Neuron (in vitro differentiated cells): ENCODE data around the gene ZBTB18.

Experiments used
- H2AFZ ChIP-seq: one replicate; pipeline ENCODE4 v1.6.1; 2013; ENCODE audit warnings: low read depth, mild to moderate bottlenecking, inconsistent platforms, low read length, moderate library complexity
- H3K27me3 ChIP-seq: one replicate; pipeline ENCODE4 v1.6.1; 2013; ENCODE audit warnings: low read length; ENCODE audit not compliant: insufficient read depth
- H3K36me3 ChIP-seq: one replicate; pipeline ENCODE4 v1.6.1; 2013; ENCODE audit warnings: low read length; ENCODE audit not compliant: insufficient read depth
- H3K4me1 ChIP-seq: one replicate; pipeline ENCODE4 v1.6.1; 2013; ENCODE audit warnings: low read length; ENCODE audit not compliant: insufficient read depth
- H3K4me3 ChIP-seq: 2 replicates; pipeline ENCODE4 v1.5.1; 2013; ENCODE audit warnings: mild to moderate bottlenecking, low read length, moderate library complexity
- H3K9me3 ChIP-seq: one replicate; pipeline ENCODE4 v1.6.1; 2013; ENCODE audit warnings: low read length

The ZBTB18 gene

DNA sequence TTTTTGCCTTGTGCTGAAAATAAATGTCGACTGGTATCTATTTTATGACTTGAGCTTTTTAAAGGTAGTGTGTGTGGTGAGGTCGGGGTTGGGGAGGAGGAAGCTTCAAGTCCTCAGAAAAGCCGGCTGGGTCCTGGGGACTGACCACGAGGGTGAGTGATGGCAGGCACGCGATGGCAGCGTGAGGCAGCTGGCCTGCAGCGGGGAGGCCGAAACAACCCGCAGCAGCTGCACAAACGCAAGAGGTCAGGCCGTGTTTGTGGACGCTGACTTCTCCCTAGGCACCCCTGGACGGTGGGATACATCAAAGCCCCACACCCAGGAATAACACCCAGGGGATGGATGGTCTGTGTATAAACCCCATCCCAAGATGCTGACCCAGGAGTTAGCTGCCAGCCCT is 51.4 kb downstream of the ZBTB18 start:
- H3K4me1 ChIP-seq = peaks cover 21% of the 10 kb centered on the region

GRCh38 chr1:244104309-244105060 is 53.4 kb downstream of the ZBTB18 start:
- H3K4me1 ChIP-seq = peaks cover 32% of the 10 kb centered on the region
- H3K27me3 ChIP-seq = no peaks in the 10 kb centered on the region
- H3K4me3 ChIP-seq = no peak overlapping the region

More for the DNA sequence above, 51.4 kb downstream of the ZBTB18 start:
- H3K27me3 ChIP-seq = no peaks in the 10 kb centered on the region
- no peak overlapping the region for H3K4me3 ChIP-seq
- no peaks in the 10 kb centered on the region for H3K36me3 ChIP-seq
- peaks cover 2% of the 10 kb centered on the region for H3K9me3 ChIP-seq
- no peak overlapping the region for H2AFZ ChIP-seq

GRCh38 chr1:244106176-244106575 is 55.1 kb downstream of the ZBTB18 start:
- Histone ChIP-seq H3K4me1 (peaks cover 31% of the 10 kb centered on the region), H3K4me3 (no peak overlapping the region), H3K36me3 (no peaks in the 10 kb centered on the region), H2AFZ (no peak overlapping the region), H3K9me3 (no peaks in the 10 kb centered on the region), H3K27me3 (no peaks in the 10 kb centered on the region)

More at GRCh38 chr1:244104309-244105060, 53.4 kb downstream of the ZBTB18 start:
- Histone ChIP-seq H2AFZ (no peak overlapping the region), H3K36me3 (no peaks in the 10 kb centered on the region), H3K9me3 (peaks cover 2% of the 10 kb centered on the region)
